ENCODE results near the gene MMP21. TPM values are rescaled to one million over a fixed set of nuclear protein-coding genes. Genes with fewer than 3 reads are reported as not detected.

Gene MMP21
- total RNA-seq, 1 donor from 2014 or later: 0.29 TPM

- no peak for DNase-seq (ENCODE audit: low spot score)
These were observed 9.1 kb downstream of the MMP21 start for GRCh38 chr10:125766511-125766910.

- no peak for DNase-seq (ENCODE audit: low spot score)
These were observed 9.8 kb downstream of the MMP21 start for GRCh38 chr10:125765835-125766234.

- no peak for DNase-seq (ENCODE audit: low spot score)
These were observed 12.7 kb downstream of the MMP21 start for GRCh38 chr10:125762692-125763648.

GRCh38 chr10:125761961-125762360 lies 13.7 kb downstream of the MMP21 start:
- no peak for DNase-seq (ENCODE audit: low spot score)

GRCh38 chr10:125757742-125758141 lies 17.9 kb downstream of the MMP21 start:
- DNase-seq (ENCODE audit: low spot score): no peak

GRCh38 chr10:125756853-125757487 lies 18.7 kb downstream of the MMP21 start:
- no peak for DNase-seq (ENCODE audit: low spot score)

- DNase-seq (ENCODE audit: low spot score): no peak
These were observed 19.4 kb downstream of the MMP21 start for GRCh38 chr10:125756196-125756595.

- DNase-seq (ENCODE audit: low spot score): no peak
These were observed 28.2 kb downstream of the MMP21 start for GRCh38 chr10:125747417-125747816.

- no peak for DNase-seq (ENCODE audit: low spot score)
These were observed 30.7 kb downstream of the MMP21 start for GRCh38 chr10:125744909-125745308.

GRCh38 chr10:125742465-125742864 lies 33.2 kb downstream of the MMP21 start:
- no peak for DNase-seq (ENCODE audit: low spot score)

GRCh38 chr10:125739994-125740679 lies 35.5 kb downstream of the MMP21 start:
- DNase-seq (ENCODE audit: low spot score): no peak

GRCh38 chr10:125738206-125738605 lies 37.4 kb downstream of the MMP21 start:
- DNase-seq (ENCODE audit: low spot score): no peak

- DNase-seq (ENCODE audit: low spot score): no peak
These were observed 40.8 kb downstream of the MMP21 start for GRCh38 chr10:125734823-125735222.

GRCh38 chr10:125734148-125734547 lies 41.5 kb downstream of the MMP21 start:
- no peak for DNase-seq (ENCODE audit: low spot score)

- DNase-seq (ENCODE audit: low spot score): no peak
These were observed 48.2 kb downstream of the MMP21 start for GRCh38 chr10:125727436-125727835.

GRCh38 chr10:125726914-125727313 lies 48.7 kb downstream of the MMP21 start:
- no peak for DNase-seq (ENCODE audit: low spot score)

GRCh38 chr10:125722811-125723210 lies 52.8 kb downstream of the MMP21 start:
- DNase-seq (ENCODE audit: low spot score): no peak

GRCh38 chr10:125721035-125721434 lies 54.6 kb downstream of the MMP21 start:
- DNase-seq (ENCODE audit: low spot score): no peak

- no peak for DNase-seq (ENCODE audit: low spot score)
These were observed 55.6 kb downstream of the MMP21 start for GRCh38 chr10:125720002-125720382.

GRCh38 chr10:125719173-125720001 lies 56.2 kb downstream of the MMP21 start, which contains the start of gene EDRF1:
EDRF1 (plus strand) TSS chr10:125719709; CDS start chr10:125719808, 99 bp downstream.
- DNase-seq (ENCODE audit: low spot score): peak; percentile 99

All from mesenteric fat pad (tissue), 1 donor.